OCI-LY3 (cell line): ENCODE data around the gene NSFL1C.

Experiments used
- EZH2phosphoT487 ChIP-seq: fragments of 200-600 bp; shearing (Covaris generic); IDR thresholded peaks from 2 replicates; pipeline ENCODE4 v1.6.1; 2018; ENCODE audit warnings: antibody characterized with exemption, mixed run types, low read depth
- TF ChIP-seq, protein P1 (sequence below): fragments of 200-600, 300-600 bp; sonication (generic); IDR thresholded peaks from 2 replicates; pipeline ENCODE4 v1.5.1; 2014; ENCODE audit warnings: antibody characterized with exemption, low read length, low read depth

DNA sequence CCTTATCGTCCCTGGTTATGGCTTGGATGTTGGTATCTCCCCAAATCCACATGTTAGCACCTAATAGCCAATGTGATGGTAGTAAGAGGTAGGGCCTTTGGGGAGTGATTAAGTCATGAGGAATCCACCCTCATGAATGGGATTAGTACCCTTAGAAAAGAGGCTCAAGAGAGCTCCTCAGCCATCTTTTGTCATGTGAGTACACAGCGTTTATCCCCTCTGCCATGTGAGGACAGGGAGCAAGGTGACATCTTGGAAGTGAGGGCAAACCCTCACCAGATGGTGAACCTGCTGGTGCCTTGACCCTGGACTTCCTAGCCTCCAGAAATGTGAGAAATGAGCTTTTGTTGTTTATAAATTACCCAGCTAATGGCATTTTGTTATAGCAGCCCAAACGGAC is 40.6 kb upstream of the NSFL1C start:
- TF ChIP-seq, protein P1, sequence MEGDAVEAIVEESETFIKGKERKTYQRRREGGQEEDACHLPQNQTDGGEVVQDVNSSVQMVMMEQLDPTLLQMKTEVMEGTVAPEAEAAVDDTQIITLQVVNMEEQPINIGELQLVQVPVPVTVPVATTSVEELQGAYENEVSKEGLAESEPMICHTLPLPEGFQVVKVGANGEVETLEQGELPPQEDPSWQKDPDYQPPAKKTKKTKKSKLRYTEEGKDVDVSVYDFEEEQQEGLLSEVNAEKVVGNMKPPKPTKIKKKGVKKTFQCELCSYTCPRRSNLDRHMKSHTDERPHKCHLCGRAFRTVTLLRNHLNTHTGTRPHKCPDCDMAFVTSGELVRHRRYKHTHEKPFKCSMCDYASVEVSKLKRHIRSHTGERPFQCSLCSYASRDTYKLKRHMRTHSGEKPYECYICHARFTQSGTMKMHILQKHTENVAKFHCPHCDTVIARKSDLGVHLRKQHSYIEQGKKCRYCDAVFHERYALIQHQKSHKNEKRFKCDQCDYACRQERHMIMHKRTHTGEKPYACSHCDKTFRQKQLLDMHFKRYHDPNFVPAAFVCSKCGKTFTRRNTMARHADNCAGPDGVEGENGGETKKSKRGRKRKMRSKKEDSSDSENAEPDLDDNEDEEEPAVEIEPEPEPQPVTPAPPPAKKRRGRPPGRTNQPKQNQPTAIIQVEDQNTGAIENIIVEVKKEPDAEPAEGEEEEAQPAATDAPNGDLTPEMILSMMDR = no peak
- no peak for TF ChIP-seq EZH2phosphoT487
